SK-N-SH (cell line): ENCODE measurements around the gene PHKB. TPM values are rescaled to one million over a fixed set of nuclear protein-coding genes. Genes with fewer than 3 reads are reported as not detected.

Experiments used
- CTCF ChIA-PET: fragments of 300-600, 350-600 bp; formaldehyde crosslinking; extraction: SDS; loops from one replicate; lab custom pipeline; 2021; lab: Yijun Ruan, JAX
- POLR2A ChIA-PET: fragments of 350-600 bp; sonication (Branson Sonifier 250); formaldehyde crosslinking; extraction: SDS; loops from one replicate; lab custom pipeline; 2020; ENCODE audit warnings: antibody characterized with exemption, inconsistent platforms; lab: Yijun Ruan, JAX
- DNase-seq: peaks from one replicate; pipeline ENCODE4 v3.0.0; 2012
- H2AFZ ChIP-seq: fragments of 200-600 bp; sonication (generic); 2 replicates; pipeline ENCODE4 v1.8.1; 2016; ENCODE audit warnings: antibody characterized with exemption, mild to moderate bottlenecking, low read depth
- H3F3A ChIP-seq: fragments of 200-600 bp; sonication (generic); replicated peaks from 2 replicates; pipeline ENCODE3; 2016; ENCODE audit warnings: antibody characterized with exemption, mild to moderate bottlenecking; ENCODE audit not compliant: insufficient read depth
- H3K27ac ChIP-seq, 2 experiments: fragments of 200-500 bp in 1 of 2; fragments of 200-600 bp in 1 of 2; sonication (Bioruptor generic) in 1 of 2; sonication (generic), shearing (Covaris generic) in 1 of 2; 2 replicates each; pipeline versions ENCODE4 v1.5.1 to v1.6.1; 2014 to 2016; ENCODE audit warnings: low read depth in 2 of 2, inconsistent platforms in 1 of 2, low read length in 1 of 2, mild to moderate bottlenecking in 1 of 2, mixed read lengths in 1 of 2
- H3K27me3 ChIP-seq: fragments of 200-600 bp; sonication (generic), shearing (Covaris generic); 2 replicates; pipeline ENCODE4 v1.6.1; 2016; ENCODE audit warnings: mixed run types; ENCODE audit not compliant: insufficient read depth
- H3K36me3 ChIP-seq, 2 experiments: fragments of 200-500 bp in 1 of 2; fragments of 200-600 bp in 1 of 2; sonication (Bioruptor generic) in 1 of 2; sonication (generic) in 1 of 2; replicated peaks in 1 of 2; 2 replicates each; pipeline versions ENCODE3 to v1.5.1; 2014 to 2016; ENCODE audit warnings: low read length in 1 of 2, mild to moderate bottlenecking in 1 of 2; ENCODE audit not compliant: insufficient read depth in 2 of 2, control insufficient read depth in 1 of 2
- H3K4me1 ChIP-seq, 2 experiments: fragments of 200-500 bp in 1 of 2; fragments of 200-600 bp in 1 of 2; sonication (Bioruptor generic) in 1 of 2; sonication (generic), shearing (Covaris generic) in 1 of 2; 2 replicates each; pipeline versions ENCODE4 v1.5.1 to v1.6.1; 2014 to 2016; ENCODE audit warnings: low read depth in 1 of 2, low read length in 1 of 2, mixed run types in 1 of 2; ENCODE audit not compliant: insufficient read depth in 2 of 2, control insufficient read depth in 1 of 2
- H3K4me2 ChIP-seq: fragments of 200-600 bp; sonication (generic), shearing (Covaris generic); 2 replicates; pipeline ENCODE4 v1.6.1; 2017; ENCODE audit warnings: mixed run types
- H3K4me3 ChIP-seq, 2 experiments: fragments of 200-500 bp in 1 of 2; fragments of 200-600 bp in 1 of 2; sonication (Bioruptor generic) in 1 of 2; sonication (generic), shearing (Covaris generic) in 1 of 2; 2 replicates each; pipeline versions ENCODE4 v1.5.1 to v1.8.1; 2014 to 2016; ENCODE audit warnings: low read depth in 2 of 2, inconsistent platforms in 1 of 2, low read length in 1 of 2, mild to moderate bottlenecking in 1 of 2, mixed read lengths in 1 of 2, moderate library complexity in 1 of 2
- H3K79me2 ChIP-seq: fragments of 200-600 bp; sonication (generic); 2 replicates; pipeline ENCODE4 v1.8.1; 2017; ENCODE audit warnings: mild to moderate bottlenecking; ENCODE audit not compliant: insufficient read depth
- H3K9ac ChIP-seq: fragments of 200-600 bp; sonication (generic); 2 replicates; pipeline ENCODE4 v1.6.1; 2017; ENCODE audit warnings: mixed run types
- H3K9me2 ChIP-seq: fragments of 200-600 bp; sonication (generic); 2 replicates; pipeline ENCODE4 v1.6.1; 2017; ENCODE audit warnings: mixed run types
- H3K9me3 ChIP-seq: fragments of 200-600 bp; sonication (generic); 2 replicates; pipeline ENCODE4 v1.6.1; 2017; ENCODE audit warnings: mixed run types, mild to moderate bottlenecking, moderate library complexity
- H4K20me1 ChIP-seq: fragments of 200-600 bp; sonication (generic); 2 replicates; pipeline ENCODE4 v1.6.1; 2017; ENCODE audit warnings: mild to moderate bottlenecking, mixed run types; ENCODE audit not compliant: insufficient read depth
- CHD2 ChIP-seq: fragments of 150-350 bp; IDR thresholded peaks from 2 replicates; pipeline ENCODE4 v1.6.1; 2018; ENCODE audit warnings: low read length; ENCODE audit not compliant: partially characterized antibody
- CTCF ChIP-seq: fragments of 200-600 bp; sonication (generic); IDR thresholded peaks from 2 replicates; pipeline ENCODE4 v1.6.1; 2017; ENCODE audit warnings: antibody characterized with exemption, mild to moderate bottlenecking, moderate library complexity
- ELF1 ChIP-seq: IDR thresholded peaks from 2 replicates; pipeline ENCODE4 v1.4.0; 2012
- EP300 ChIP-seq, 2 experiments: IDR thresholded peaks; 2 replicates each; pipeline versions ENCODE4 v1.4.0 to v1.6.1; 2012; ENCODE audit warnings: borderline replicate concordance in 1 of 2, low read depth in 1 of 2, low read length in 1 of 2
- EZH2phosphoT487 ChIP-seq: fragments of 200-600 bp; sonication (generic); IDR thresholded peaks from 2 replicates; pipeline ENCODE4 v1.6.1; 2017; ENCODE audit warnings: low read depth, mixed run types, mild to moderate bottlenecking, antibody characterized with exemption, moderate library complexity, borderline replicate concordance
- FOSL2 ChIP-seq: IDR thresholded peaks from 2 replicates; pipeline ENCODE4 v1.4.0; 2012; ENCODE audit warnings: low read depth, mild to moderate bottlenecking, moderate library complexity, borderline replicate concordance
- FOXJ3 ChIP-seq: sonication (generic); formaldehyde crosslinking; IDR thresholded peaks from 2 replicates; pipeline ENCODE4 v1.5.1; 2020; ENCODE audit warnings: mild to moderate bottlenecking, missing genetic modification reagents
- FOXM1 ChIP-seq: IDR thresholded peaks from 2 replicates; pipeline ENCODE4 v1.4.0; 2012; ENCODE audit warnings: low read depth, mild to moderate bottlenecking
- GATA2 ChIP-seq: sonication (generic); formaldehyde crosslinking; IDR thresholded peaks from 2 replicates; pipeline ENCODE4 v1.5.0; 2020; ENCODE audit warnings: mild to moderate bottlenecking, missing genetic modification reagents
- JUND ChIP-seq: IDR thresholded peaks from 2 replicates; pipeline ENCODE4 v1.4.0; 2012
- MEF2A ChIP-seq: IDR thresholded peaks from 2 replicates; pipeline ENCODE4 v1.4.0; 2012; ENCODE audit warnings: low read depth, borderline replicate concordance
- NFIC ChIP-seq: IDR thresholded peaks from 2 replicates; pipeline ENCODE4 v1.4.0; 2012; ENCODE audit warnings: borderline replicate concordance
- POLR2AphosphoS5 ChIP-seq: IDR thresholded peaks from 2 replicates; pipeline ENCODE4 v1.6.1; 2012; ENCODE audit warnings: low read depth, low read length
- RAD21 ChIP-seq: IDR thresholded peaks from 2 replicates; pipeline ENCODE4 v1.6.1; 2012; ENCODE audit warnings: mild to moderate bottlenecking, low read length
- RCOR1 ChIP-seq: fragments of 150-350 bp; IDR thresholded peaks from 2 replicates; pipeline ENCODE4 v1.6.1; 2017; ENCODE audit warnings: antibody characterized with exemption, low read length
- SIN3A ChIP-seq: IDR thresholded peaks from 2 replicates; pipeline ENCODE4 v1.6.1; 2012; ENCODE audit warnings: low read depth, mild to moderate bottlenecking, low read length, moderate library complexity, borderline replicate concordance
- SMC3 ChIP-seq: IDR thresholded peaks from 2 replicates; pipeline ENCODE4 v1.6.1; 2012; ENCODE audit warnings: low read depth, low read length, improper control_type of control experiment
- TAF1 ChIP-seq: IDR thresholded peaks from 2 replicates; pipeline ENCODE4 v1.6.1; 2012; ENCODE audit warnings: low read depth, mild to moderate bottlenecking, low read length, moderate library complexity, borderline replicate concordance
- TCF12 ChIP-seq: IDR thresholded peaks from 2 replicates; pipeline ENCODE4 v1.4.0; 2012
- USF2 ChIP-seq: fragments of 150-350 bp; IDR thresholded peaks from 2 replicates; pipeline ENCODE4 v1.6.1; 2017; ENCODE audit warnings: antibody characterized with exemption, low read length, low read depth, borderline replicate concordance
- YY1 ChIP-seq: IDR thresholded peaks from 2 replicates; pipeline ENCODE4 v1.4.0; 2012; ENCODE audit warnings: low read depth, mild to moderate bottlenecking
- WGBS: methylation state at CpG from one replicate; pipeline ENCODE4 v1.1.6; 2017; ENCODE audit warnings: low lambda C conversion rate; 5-methylcytosine and 5-hydroxymethylcytosine counted together
- polyA plus RNA-seq, 3 experiments: library from polyadenylated mRNA; depleted of rRNA; stranded (reverse); fragments of >200 nt; gene quantifications; 2 replicates each; pipeline ENCODE4 v1.2.3, GENCODE V29; 2012
- TF ChIP-seq, protein P1 (sequence below): IDR thresholded peaks from 2 replicates; pipeline ENCODE4; 2012

Gene PHKB
- polyA plus RNA-seq, 1 of the 3 experiments (the other 2 are of a cell fraction): 20.8 TPM

DNA sequence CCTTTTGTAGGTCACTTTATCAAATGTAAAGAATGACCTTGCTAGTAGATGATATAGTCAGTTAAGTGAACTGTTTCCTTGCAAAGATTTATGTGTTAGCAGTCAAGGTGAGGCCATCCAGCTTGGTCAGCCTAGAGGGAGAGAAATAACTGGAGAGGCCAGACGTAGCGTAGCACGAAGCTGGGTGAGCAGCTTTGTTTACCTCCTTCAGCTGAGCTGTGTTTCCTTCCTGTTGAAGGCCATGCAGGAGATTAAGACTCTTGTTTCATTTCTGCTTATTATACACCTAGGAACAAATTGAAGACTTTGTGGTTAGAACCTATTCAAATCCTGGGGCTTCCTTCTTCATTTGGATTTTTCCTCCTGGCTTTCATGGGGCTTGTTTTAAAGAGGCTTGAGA lies 267.1 kb downstream of the PHKB start:
- no peak overlapping the region for H3K4me3 ChIP-seq
- peaks cover 17% of the 10 kb centered on the region for H3F3A ChIP-seq
- H2AFZ ChIP-seq: no peak overlapping the region
- WGBS: 100% methylated on average over 3 of the region's 3 CpGs
- POLR2A ChIA-PET: no interaction called here
- no peaks in the 10 kb centered on the region for H3K36me3 ChIP-seq
- H3K4me2 ChIP-seq: no peak overlapping the region
- H4K20me1 ChIP-seq: no peaks in the 10 kb centered on the region
- no peaks in the 10 kb centered on the region for H3K9me2 ChIP-seq
- DNase-seq: no peak
- H3K27me3 ChIP-seq: no peaks in the 10 kb centered on the region
- no peaks in the 10 kb centered on the region for H3K79me2 ChIP-seq
- H3K27ac ChIP-seq: no peak overlapping the region
- peaks cover 0 to 17% of the 10 kb centered on the region in 2 experiments; a peak in 1 of 4 replicates for H3K4me1 ChIP-seq
- CTCF ChIA-PET: no interaction called here
- no peak for TF ChIP-seq POLR2AphosphoS5
- TF ChIP-seq ELF1: no peak
- TF ChIP-seq RCOR1: no peak
- no peak for TF ChIP-seq GATA2
- TF ChIP-seq EZH2phosphoT487: no peak
- TF ChIP-seq EP300 (IDR thresholded peaks at IDR 0.05; ENCODE audit: borderline replicate concordance in 1 of 2, low read depth in 1 of 2, low read length in 1 of 2): no peak
- TF ChIP-seq, protein P1, sequence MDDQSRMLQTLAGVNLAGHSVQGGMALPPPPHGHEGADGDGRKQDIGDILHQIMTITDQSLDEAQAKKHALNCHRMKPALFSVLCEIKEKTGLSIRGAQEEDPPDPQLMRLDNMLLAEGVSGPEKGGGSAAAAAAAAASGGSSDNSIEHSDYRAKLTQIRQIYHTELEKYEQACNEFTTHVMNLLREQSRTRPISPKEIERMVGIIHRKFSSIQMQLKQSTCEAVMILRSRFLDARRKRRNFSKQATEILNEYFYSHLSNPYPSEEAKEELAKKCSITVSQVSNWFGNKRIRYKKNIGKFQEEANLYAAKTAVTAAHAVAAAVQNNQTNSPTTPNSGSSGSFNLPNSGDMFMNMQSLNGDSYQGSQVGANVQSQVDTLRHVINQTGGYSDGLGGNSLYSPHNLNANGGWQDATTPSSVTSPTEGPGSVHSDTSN: no peak
- TF ChIP-seq YY1: no peak
- no peak for TF ChIP-seq USF2
- TF ChIP-seq SIN3A: no peak
- TF ChIP-seq MEF2A: no peak
- TF ChIP-seq CHD2: no peak
- no peak for TF ChIP-seq CTCF
- TF ChIP-seq TCF12: no peak
- TF ChIP-seq FOSL2: no peak
- TF ChIP-seq FOXM1: no peak
- no peak overlapping the region for H3K9ac ChIP-seq
- H3K9me3 ChIP-seq: no peaks in the 10 kb centered on the region

DNA sequence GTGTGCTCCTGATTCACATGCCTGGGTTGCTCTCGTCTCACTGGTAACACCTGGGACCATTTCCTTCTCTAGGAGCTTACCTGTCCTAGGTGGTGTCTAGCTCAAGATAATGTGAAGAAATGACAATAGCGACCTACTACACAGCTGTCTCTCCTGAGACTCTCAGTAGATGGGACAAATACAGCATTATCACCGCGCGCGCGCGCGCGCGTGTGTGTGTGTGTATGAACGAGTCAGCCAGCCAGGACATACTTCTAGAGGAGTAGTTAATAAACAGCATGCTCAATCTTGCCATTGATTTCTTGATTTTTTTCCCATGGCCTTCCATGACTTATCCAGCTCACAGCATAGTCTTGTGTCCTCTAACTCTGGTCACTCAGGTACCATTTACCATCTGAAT lies 268.6 kb downstream of the PHKB start:
- Histone ChIP-seq H3F3A (peaks cover 22% of the 10 kb centered on the region), H3K36me3 (no peaks in the 10 kb centered on the region), H3K9me3 (no peaks in the 10 kb centered on the region), H3K9ac (no peak overlapping the region), H3K27me3 (no peaks in the 10 kb centered on the region), H3K27ac (no peak overlapping the region), H3K79me2 (no peaks in the 10 kb centered on the region), H2AFZ (no peak overlapping the region), H3K9me2 (no peaks in the 10 kb centered on the region), H4K20me1 (no peaks in the 10 kb centered on the region), H3K4me1 (peaks cover 0 to 18% of the 10 kb centered on the region in 2 experiments; a peak in 1 of 4 replicates), H3K4me3 (no peak overlapping the region), H3K4me2 (no peak overlapping the region)
- WGBS: 94% methylated on average over 12 of the region's 12 CpGs
- no peak for TF ChIP-seq FOSL2
- no peak for TF ChIP-seq SMC3
- TF ChIP-seq, protein P1: no peak
- TF ChIP-seq FOXJ3 (CRISPR knock-in tag): no peak
- no peak for TF ChIP-seq JUND
- no peak for TF ChIP-seq RAD21
- TF ChIP-seq TAF1: no peak
- TF ChIP-seq NFIC: no peak
- no peak for DNase-seq
- CTCF ChIA-PET: interaction anchor here (1.3 kb wide), 1 partner anchor 10 kb away, joined by 4 read pairs; no protein-coding TSS in a partner anchor
- POLR2A ChIA-PET: no interaction called here
